ENCODE results near the gene GTSE1.

- TF ChIP-seq POLR2AphosphoS5 (IDR thresholded peaks at IDR 0.05) (no peak), POLR2A (IDR thresholded peaks at IDR 0.05) (no peak)
Observed at GRCh38 chr22:46361826-46362202, 65.1 kb downstream of the GTSE1 start.
